Measurements from ENCODE around the gene TNFRSF17. TPM values are rescaled to one million over a fixed set of nuclear protein-coding genes. Genes with fewer than 3 reads are reported as not detected.
A peak's percentile ranks its signal among the peaks of the same experiment; 100 is the strongest.

TNFRSF17 gene
- total RNA-seq, 1 donor from 2014 or later, result not detected

- Mint-ChIP-seq H3K27me3 (ENCODE audit: unreplicated experiment) (no peaks in the 10 kb centered on the region), H3K36me3 (ENCODE audit: unreplicated experiment) (peaks cover 3% of the 10 kb centered on the region), H3K9me3 (ENCODE audit: unreplicated experiment) (no peaks in the 10 kb centered on the region), H3K4me1 (ENCODE audit: unreplicated experiment) (peaks cover 11% of the 10 kb centered on the region), H3K4me3 (ENCODE audit: unreplicated experiment) (no peak overlapping the region), H3K27ac (ENCODE audit: unreplicated experiment) (no peak overlapping the region)
- DNase-seq (ENCODE audit: extremely low spot score, unreplicated experiment), result no peak
- no peak for TF ChIP-seq CTCF (IDR thresholded peaks at IDR 0.05)
Observed at GRCh38 chr16:12011565-12011964, 46.6 kb downstream of the TNFRSF17 start.

- no peaks in the 10 kb centered on the region for H3K9me3 Mint-ChIP-seq (ENCODE audit: unreplicated experiment)
- no peaks in the 10 kb centered on the region for H3K27me3 Mint-ChIP-seq (ENCODE audit: unreplicated experiment)
- H3K36me3 Mint-ChIP-seq (ENCODE audit: unreplicated experiment), result no peaks in the 10 kb centered on the region
- H3K4me3 Mint-ChIP-seq (ENCODE audit: unreplicated experiment), result no peak overlapping the region
- no peak for TF ChIP-seq CTCF (IDR thresholded peaks at IDR 0.05)
- DNase-seq (ENCODE audit: extremely low spot score, unreplicated experiment), result no peak
- peaks cover 26% of the 10 kb centered on the region for H3K4me1 Mint-ChIP-seq (ENCODE audit: unreplicated experiment)
- no peak overlapping the region for H3K27ac Mint-ChIP-seq (ENCODE audit: unreplicated experiment)
Observed at GRCh38 chr16:12016291-12016947, 51.4 kb downstream of the TNFRSF17 start.

GRCh38 chr16:12017558-12017957 lies 52.5 kb downstream of the TNFRSF17 start:
- no peaks in the 10 kb centered on the region for H3K36me3 Mint-ChIP-seq (ENCODE audit: unreplicated experiment)
- H3K4me1 Mint-ChIP-seq (ENCODE audit: unreplicated experiment), result peaks cover 26% of the 10 kb centered on the region
- peak overlapping the region; percentile 43 for H3K27ac Mint-ChIP-seq (ENCODE audit: unreplicated experiment)
- H3K27me3 Mint-ChIP-seq (ENCODE audit: unreplicated experiment), result no peaks in the 10 kb centered on the region
- DNase-seq (ENCODE audit: extremely low spot score, unreplicated experiment), result no peak
- no peak for TF ChIP-seq CTCF (IDR thresholded peaks at IDR 0.05)
- H3K9me3 Mint-ChIP-seq (ENCODE audit: unreplicated experiment), result no peaks in the 10 kb centered on the region
- peak overlapping the region; percentile 4 for H3K4me3 Mint-ChIP-seq (ENCODE audit: unreplicated experiment)

Other genes with a start within 250 kb of the TNFRSF17 start
- 31.9 and 32.3 TPM in 2 replicates for gene TXNDC11, start 222.4 kb upstream of the TNFRSF17 start, total RNA-seq
- 69.6 and 79.6 TPM in 2 replicates for gene ZC3H7A, start 168.0 kb upstream of the TNFRSF17 start, total RNA-seq
- gene RSL1D1, start 113.7 kb upstream of the TNFRSF17 start, total RNA-seq, result 122 and 128 TPM in 2 replicates
- 87.9 and 91.3 TPM in 2 replicates for gene GSPT1, start 49.3 kb upstream of the TNFRSF17 start, total RNA-seq
- gene NPIPB2, start 23.2 kb upstream of the TNFRSF17 start, total RNA-seq, result 14.0 and 19.7 TPM in 2 replicates
- gene SNX29, start 11.5 kb downstream of the TNFRSF17 start, total RNA-seq, result 24.0 and 25.1 TPM in 2 replicates

Measured in osteocyte (in vitro differentiated cells).